Peyer's patch (tissue), 4 donors: Measurements from ENCODE around the gene AHRR.

Experiments used
- POLR2A ChIP-seq, 2 donors: fragments of 450-650 bp; IDR thresholded peaks; one replicate each; pipeline ENCODE4 v1.5.1; 2017; ENCODE audit warnings: antibody characterized with exemption in 2 of 2, mild to moderate bottlenecking in 2 of 2, moderate library complexity in 2 of 2
- TF ChIP-seq, protein P1 (sequence below), 6 experiments: fragments of 450-650 bp in 4 of 6; fragments of 200-600 bp in 2 of 6; sonication (generic) in 1 of 6; IDR thresholded peaks; one replicate each; pipeline ENCODE4 v1.5.1; 2017 to 2019; ENCODE audit warnings: antibody characterized with exemption in 6 of 6, mild to moderate bottlenecking in 3 of 6, moderate library complexity in 1 of 6

DNA sequence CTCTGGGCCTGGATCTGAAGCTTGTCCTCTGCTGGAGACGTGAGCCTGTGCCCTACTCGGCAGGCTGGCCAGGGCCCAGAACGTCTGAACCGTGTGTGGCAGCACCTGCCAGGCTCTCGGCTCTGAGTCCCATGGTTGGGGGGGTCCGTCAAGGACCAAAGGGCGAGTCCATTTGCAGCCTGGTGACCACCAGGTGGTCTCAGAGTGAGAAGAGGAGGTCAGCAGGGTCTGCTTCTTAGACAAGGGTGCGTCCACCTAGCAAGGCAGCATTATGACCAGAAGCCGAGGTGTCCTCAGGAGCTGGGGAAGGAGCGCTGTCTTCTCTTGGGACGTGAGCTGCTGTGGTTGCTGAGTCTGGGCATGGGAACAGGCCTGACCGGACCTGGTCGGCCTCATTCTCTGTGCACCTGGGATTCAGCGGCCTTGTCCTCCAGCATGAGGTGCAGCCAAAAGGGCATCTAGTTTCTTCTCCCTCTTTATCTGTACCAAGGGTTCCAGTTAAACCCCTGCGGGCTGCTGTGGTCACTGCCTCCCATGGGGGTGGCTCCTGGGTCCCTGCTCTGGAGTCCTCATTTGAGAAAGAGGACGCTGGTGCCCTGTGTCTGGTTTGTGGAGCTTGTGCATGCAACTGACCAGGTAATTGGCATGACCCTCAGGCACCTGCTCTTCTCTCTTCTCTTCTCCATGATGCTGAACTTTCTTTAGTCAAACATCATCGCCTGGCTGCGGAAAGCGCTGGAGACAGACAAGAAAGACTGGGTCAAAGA is 135.9 kb downstream of the AHRR start:
- TF ChIP-seq, protein P1, sequence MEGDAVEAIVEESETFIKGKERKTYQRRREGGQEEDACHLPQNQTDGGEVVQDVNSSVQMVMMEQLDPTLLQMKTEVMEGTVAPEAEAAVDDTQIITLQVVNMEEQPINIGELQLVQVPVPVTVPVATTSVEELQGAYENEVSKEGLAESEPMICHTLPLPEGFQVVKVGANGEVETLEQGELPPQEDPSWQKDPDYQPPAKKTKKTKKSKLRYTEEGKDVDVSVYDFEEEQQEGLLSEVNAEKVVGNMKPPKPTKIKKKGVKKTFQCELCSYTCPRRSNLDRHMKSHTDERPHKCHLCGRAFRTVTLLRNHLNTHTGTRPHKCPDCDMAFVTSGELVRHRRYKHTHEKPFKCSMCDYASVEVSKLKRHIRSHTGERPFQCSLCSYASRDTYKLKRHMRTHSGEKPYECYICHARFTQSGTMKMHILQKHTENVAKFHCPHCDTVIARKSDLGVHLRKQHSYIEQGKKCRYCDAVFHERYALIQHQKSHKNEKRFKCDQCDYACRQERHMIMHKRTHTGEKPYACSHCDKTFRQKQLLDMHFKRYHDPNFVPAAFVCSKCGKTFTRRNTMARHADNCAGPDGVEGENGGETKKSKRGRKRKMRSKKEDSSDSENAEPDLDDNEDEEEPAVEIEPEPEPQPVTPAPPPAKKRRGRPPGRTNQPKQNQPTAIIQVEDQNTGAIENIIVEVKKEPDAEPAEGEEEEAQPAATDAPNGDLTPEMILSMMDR (IDR thresholded peaks at IDR 0.05), result no peak
- no peak for TF ChIP-seq POLR2A (IDR thresholded peaks at IDR 0.05)
